ENCODE results near the gene ACACA.

The ACACA gene

DNA sequence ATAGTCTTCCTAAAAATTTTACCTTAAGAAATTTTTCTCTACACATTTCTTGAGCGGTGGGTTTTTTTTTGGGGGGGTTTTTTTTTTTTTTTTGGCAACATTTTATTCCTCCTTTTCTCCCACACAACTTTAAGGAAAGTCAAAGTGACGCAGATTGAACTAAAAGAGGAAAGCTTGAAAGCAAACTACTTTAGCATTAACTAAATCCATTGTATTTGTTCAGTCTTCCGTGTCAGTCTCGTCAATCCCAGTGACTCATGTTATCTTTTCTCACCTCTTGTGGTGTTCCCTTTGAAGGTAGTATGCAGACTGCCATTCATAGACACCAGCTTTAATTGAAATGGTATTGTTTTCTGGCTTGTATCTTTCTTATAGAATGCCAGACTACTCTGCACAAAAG lies 39.4 kb upstream of the ACACA start:
- H3K4me1 ChIP-seq (ENCODE audit: control insufficient read depth, insufficient read depth, low read length) = peaks cover 6% of the 10 kb centered on the region; the same call in 1 of the 2 replicates
- H3K27ac ChIP-seq (ENCODE audit: extremely low read depth, low read depth, low read length) = no peak overlapping the region
- H3K9me3 ChIP-seq (ENCODE audit: control insufficient read depth, insufficient read depth, low read depth, low read length) = no peaks in the 10 kb centered on the region
- H3K36me3 ChIP-seq (ENCODE audit: control insufficient read depth in 2 of 2, insufficient read depth in 1 of 2, low read length in 2 of 2) = peaks cover 77% of the 10 kb centered on the region in 2 experiments
- POLR2A ChIA-PET = interaction anchor here (0.6 kb wide), 1 partner anchor 39 kb away, joined by 3 read pairs; the partner anchor contains the start of gene TADA2A
- no peak overlapping the region for H3K4me3 ChIP-seq (ENCODE audit: low read depth, low read length)
- CTCF ChIA-PET = interaction anchor here (0.7 to 0.9 kb wide), 3 partner anchors 8 to 1297 kb away, joined by 3 to 5 read pairs (median 4); no protein-coding TSS in a partner anchor
- TF ChIP-seq ZNF391 (tag by site-specific recombination; IDR thresholded peaks at IDR 0.05; ENCODE audit: borderline replicate concordance, low read depth) (peak; percentile 29; the same call in 1 of the 2 replicates), PBX3 (CRISPR knock-in tag; IDR thresholded peaks at IDR 0.05) (no peak), MYNN (tag by site-specific recombination; IDR thresholded peaks at IDR 0.05; ENCODE audit: borderline replicate concordance) (no peak), IKZF3 (tag by site-specific recombination; IDR thresholded peaks at IDR 0.05) (peak; percentile 24; the same call in 1 of the 2 replicates), TCF7L2 (IDR thresholded peaks at IDR 0.05; ENCODE audit: borderline replicate concordance, low read depth, low read length) (peak; percentile 60; the same call in 1 of the 2 replicates), PRDM10 (tag by site-specific recombination; IDR thresholded peaks at IDR 0.05) (peak; percentile 63), ZNF223 (tag by site-specific recombination; IDR thresholded peaks at IDR 0.05) (no peak), ZEB2 (tag by site-specific recombination; IDR thresholded peaks at IDR 0.05) (0 out of 2 replicates have a peak, but pooled peaks have one; percentile 20), RBAK (tag by site-specific recombination; IDR thresholded peaks at IDR 0.05) (no peak), ZSCAN4 (tag by site-specific recombination; IDR thresholded peaks at IDR 0.05) (no peak), FEZF1 (tag by site-specific recombination; IDR thresholded peaks at IDR 0.05) (peak; percentile 18; the same call in 1 of the 2 replicates), TSHZ1 (tag by site-specific recombination; IDR thresholded peaks at IDR 0.05; ENCODE audit: borderline replicate concordance) (0 out of 2 replicates have a peak, but pooled peaks have one; percentile 33), ZNF629 (tag by site-specific recombination; IDR thresholded peaks at IDR 0.05) (peak; percentile 54), ZNF518A (tag by site-specific recombination; conservative IDR thresholded peaks at IDR 0.05; ENCODE audit: low read depth) (no peak)
- TF ChIP-seq, protein P1, sequence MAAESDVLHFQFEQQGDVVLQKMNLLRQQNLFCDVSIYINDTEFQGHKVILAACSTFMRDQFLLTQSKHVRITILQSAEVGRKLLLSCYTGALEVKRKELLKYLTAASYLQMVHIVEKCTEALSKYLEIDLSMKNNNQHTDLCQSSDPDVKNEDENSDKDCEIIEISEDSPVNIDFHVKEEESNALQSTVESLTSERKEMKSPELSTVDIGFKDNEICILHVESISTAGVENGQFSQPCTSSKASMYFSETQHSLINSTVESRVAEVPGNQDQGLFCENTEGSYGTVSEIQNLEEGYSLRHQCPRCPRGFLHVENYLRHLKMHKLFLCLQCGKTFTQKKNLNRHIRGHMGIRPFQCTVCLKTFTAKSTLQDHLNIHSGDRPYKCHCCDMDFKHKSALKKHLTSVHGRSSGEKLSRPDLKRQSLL (tag by site-specific recombination; IDR thresholded peaks at IDR 0.05) = no peak
- TF ChIP-seq, protein P2, sequence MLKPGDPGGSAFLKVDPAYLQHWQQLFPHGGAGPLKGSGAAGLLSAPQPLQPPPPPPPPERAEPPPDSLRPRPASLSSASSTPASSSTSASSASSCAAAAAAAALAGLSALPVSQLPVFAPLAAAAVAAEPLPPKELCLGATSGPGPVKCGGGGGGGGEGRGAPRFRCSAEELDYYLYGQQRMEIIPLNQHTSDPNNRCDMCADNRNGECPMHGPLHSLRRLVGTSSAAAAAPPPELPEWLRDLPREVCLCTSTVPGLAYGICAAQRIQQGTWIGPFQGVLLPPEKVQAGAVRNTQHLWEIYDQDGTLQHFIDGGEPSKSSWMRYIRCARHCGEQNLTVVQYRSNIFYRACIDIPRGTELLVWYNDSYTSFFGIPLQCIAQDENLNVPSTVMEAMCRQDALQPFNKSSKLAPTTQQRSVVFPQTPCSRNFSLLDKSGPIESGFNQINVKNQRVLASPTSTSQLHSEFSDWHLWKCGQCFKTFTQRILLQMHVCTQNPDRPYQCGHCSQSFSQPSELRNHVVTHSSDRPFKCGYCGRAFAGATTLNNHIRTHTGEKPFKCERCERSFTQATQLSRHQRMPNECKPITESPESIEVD (tag by site-specific recombination; IDR thresholded peaks at IDR 0.05) = peak; percentile 83

Measured in HEK293 (cell line).